ENCODE results near the gene SMC1B. TPM values are rescaled to one million over a fixed set of nuclear protein-coding genes. Genes with fewer than 3 reads are reported as not detected.

The SMC1B gene
- total and polyA plus RNA-seq, 9 of the 15 experiments (the other 6 are each of a cell fraction or from before 2014, with no cell fraction given), result 0.03 TPM; not detected in 8

GRCh38 chr22:45309422-45310227 is 103.8 kb downstream of the SMC1B start, which contains the start of gene FAM118A (continued):
- TF ChIP-seq ZNF764 (CRISPR knock-in tag; IDR thresholded peaks at IDR 0.05; ENCODE audit: low read depth), result no peak
- TF ChIP-seq BCOR (IDR thresholded peaks at IDR 0.05), result no peak
- TF ChIP-seq ZNF77 (CRISPR knock-in tag; IDR thresholded peaks at IDR 0.05), result no peak
- TF ChIP-seq FOXP4 (CRISPR knock-in tag; IDR thresholded peaks at IDR 0.05; ENCODE audit: borderline replicate concordance), result no peak
- TF ChIP-seq E2F3 (CRISPR knock-in tag; IDR thresholded peaks at IDR 0.05), result no peak
- no peak for TF ChIP-seq SMARCC2 (IDR thresholded peaks at IDR 0.05; ENCODE audit: low read depth)
- TF ChIP-seq WHSC1 (IDR thresholded peaks at IDR 0.05; ENCODE audit: low read length), result no peak
- no peak for TF ChIP-seq NFIX (CRISPR knock-in tag; IDR thresholded peaks at IDR 0.05; ENCODE audit: low read depth)
- TF ChIP-seq FIP1L1 (IDR thresholded peaks at IDR 0.05; ENCODE audit: low read depth, low read length, poor library complexity, severe bottlenecking), result peak; percentile 22
- TF ChIP-seq DIDO1 (tag; IDR thresholded peaks at IDR 0.05; ENCODE audit: low read depth), result no peak
- TF ChIP-seq ERF (CRISPR knock-in tag; IDR thresholded peaks at IDR 0.05), result no peak
- no peak for TF ChIP-seq RBM14 (IDR thresholded peaks at IDR 0.05; ENCODE audit: borderline replicate concordance, insufficient read depth, low read depth, low read length)
- TF ChIP-seq, protein P1, sequence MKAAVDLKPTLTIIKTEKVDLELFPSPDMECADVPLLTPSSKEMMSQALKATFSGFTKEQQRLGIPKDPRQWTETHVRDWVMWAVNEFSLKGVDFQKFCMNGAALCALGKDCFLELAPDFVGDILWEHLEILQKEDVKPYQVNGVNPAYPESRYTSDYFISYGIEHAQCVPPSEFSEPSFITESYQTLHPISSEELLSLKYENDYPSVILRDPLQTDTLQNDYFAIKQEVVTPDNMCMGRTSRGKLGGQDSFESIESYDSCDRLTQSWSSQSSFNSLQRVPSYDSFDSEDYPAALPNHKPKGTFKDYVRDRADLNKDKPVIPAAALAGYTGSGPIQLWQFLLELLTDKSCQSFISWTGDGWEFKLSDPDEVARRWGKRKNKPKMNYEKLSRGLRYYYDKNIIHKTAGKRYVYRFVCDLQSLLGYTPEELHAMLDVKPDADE (conservative IDR thresholded peaks at IDR 0.05; ENCODE audit: control insufficient read depth, low read depth, low read length), result peak; percentile 3; the same call in 1 of the 2 replicates
- no peak; the same call in 1 of the 2 replicates for TF ChIP-seq SMARCE1 (IDR thresholded peaks at IDR 0.05)
- no peak for TF ChIP-seq ZNF146 (CRISPR knock-in tag; IDR thresholded peaks at IDR 0.05; ENCODE audit: unreplicated experiment)
- TF ChIP-seq ZFP36 (IDR thresholded peaks at IDR 0.05; ENCODE audit: low read depth, low read length, partially characterized antibody), result peak; percentile 35
- TF ChIP-seq, protein P2, sequence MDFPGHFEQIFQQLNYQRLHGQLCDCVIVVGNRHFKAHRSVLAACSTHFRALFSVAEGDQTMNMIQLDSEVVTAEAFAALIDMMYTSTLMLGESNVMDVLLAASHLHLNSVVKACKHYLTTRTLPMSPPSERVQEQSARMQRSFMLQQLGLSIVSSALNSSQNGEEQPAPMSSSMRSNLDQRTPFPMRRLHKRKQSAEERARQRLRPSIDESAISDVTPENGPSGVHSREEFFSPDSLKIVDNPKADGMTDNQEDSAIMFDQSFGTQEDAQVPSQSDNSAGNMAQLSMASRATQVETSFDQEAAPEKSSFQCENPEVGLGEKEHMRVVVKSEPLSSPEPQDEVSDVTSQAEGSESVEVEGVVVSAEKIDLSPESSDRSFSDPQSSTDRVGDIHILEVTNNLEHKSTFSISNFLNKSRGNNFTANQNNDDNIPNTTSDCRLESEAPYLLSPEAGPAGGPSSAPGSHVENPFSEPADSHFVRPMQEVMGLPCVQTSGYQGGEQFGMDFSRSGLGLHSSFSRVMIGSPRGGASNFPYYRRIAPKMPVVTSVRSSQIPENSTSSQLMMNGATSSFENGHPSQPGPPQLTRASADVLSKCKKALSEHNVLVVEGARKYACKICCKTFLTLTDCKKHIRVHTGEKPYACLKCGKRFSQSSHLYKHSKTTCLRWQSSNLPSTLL (IDR thresholded peaks at IDR 0.05), result no peak
- no peak for TF ChIP-seq STAT5A (IDR thresholded peaks at IDR 0.05; ENCODE audit: borderline replicate concordance, low read length)
- TF ChIP-seq RNF219 (CRISPR knock-in tag; IDR thresholded peaks at IDR 0.05), result no peak
- TF ChIP-seq TEAD4 (IDR thresholded peaks at IDR 0.05; ENCODE audit: low read length), result no peak
- no peak for TF ChIP-seq TEAD4 (CRISPR knock-in tag; IDR thresholded peaks at IDR 0.05; ENCODE audit: borderline replicate concordance)
- no peak for TF ChIP-seq ARNT (IDR thresholded peaks at IDR 0.05)

All from K562 (cell line).